SH-SY5Y (cell line): ENCODE data around the gene OVOL1.

Experiments used
- GATA2 ChIP-seq: IDR thresholded peaks from 2 replicates; pipeline ENCODE4 v1.6.1; 2011; ENCODE audit warnings: mild to moderate bottlenecking, low read depth, low read length
- GATA3 ChIP-seq: IDR thresholded peaks from 2 replicates; pipeline ENCODE4 v1.6.1; 2011; ENCODE audit warnings: low read depth, mild to moderate bottlenecking, low read length, moderate library complexity

- TF ChIP-seq GATA2 (no peak), GATA3 (no peak)
Measured at GRCh38 chr11:65788821-65789220, 2.0 kb downstream of the OVOL1 start.
